SHP77 treated with DMSO at 0.1 percent for 48 hours (cell line): ENCODE data around the gene DAB2.

Source experiments
- DNase-seq: peaks from one replicate; lab custom pipeline; 2025; lab: John Stamatoyannopoulos, UW

The DAB2 gene

DNA sequence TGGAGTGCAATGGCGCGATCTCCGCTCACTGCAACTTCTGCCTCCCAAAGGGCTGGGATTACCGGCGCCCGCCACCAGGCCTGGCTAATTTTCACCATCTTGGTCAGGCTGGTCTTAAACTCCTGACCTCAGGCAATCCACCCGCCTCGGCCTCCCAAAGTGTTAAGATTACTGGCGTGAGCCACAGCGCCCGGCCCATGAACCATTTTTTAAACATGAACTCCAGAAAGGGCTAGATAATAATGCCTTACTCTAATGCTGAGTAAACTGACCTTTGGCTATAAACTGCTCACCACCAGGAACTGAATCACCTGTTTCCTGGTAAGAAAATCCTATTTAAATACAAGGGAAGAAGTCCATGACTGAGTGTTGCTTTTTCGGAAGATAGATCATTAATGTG is 23.2 kb upstream of the DAB2 start:
- DNase-seq, result no peak

DNA sequence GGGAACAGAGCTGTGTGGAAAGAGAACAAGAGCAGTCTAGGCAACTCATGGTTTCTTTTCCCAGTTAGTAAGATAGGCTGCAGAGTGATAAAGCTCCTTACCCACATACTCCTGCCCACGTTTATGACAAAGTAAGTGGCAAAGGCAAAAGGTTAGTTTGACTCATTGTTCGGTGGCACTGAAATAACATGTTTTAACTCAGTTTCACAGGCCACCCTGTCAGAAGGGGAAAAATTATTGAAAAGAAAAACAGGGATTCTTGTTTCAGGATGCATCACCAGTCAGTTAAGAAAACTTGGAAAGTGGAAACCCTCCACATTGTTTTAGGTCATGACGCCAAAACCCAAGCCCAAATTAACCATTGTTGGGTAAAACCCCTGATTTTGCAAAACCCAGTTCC is 22.3 kb upstream of the DAB2 start:
- DNase-seq, result no peak

DNA sequence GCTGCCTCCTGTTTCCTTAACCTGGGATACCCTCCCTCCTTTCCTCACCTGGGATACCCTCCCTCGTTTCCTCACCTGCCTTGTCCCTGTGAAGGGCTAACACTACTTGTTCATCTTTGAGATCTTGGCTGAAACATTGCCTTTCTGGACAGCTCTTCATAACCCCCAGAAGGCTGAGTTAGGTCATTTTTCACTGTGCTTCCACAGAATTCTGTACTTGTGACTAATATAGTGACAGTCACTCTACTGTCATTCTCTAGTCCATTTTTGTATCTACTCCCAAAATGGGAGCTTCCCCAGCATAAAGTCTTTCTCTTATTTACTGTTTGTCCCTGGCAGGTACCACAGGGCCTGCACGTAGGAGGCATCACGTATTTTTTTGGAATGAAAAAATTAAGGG is 21.5 kb upstream of the DAB2 start:
- no peak for DNase-seq

DNA sequence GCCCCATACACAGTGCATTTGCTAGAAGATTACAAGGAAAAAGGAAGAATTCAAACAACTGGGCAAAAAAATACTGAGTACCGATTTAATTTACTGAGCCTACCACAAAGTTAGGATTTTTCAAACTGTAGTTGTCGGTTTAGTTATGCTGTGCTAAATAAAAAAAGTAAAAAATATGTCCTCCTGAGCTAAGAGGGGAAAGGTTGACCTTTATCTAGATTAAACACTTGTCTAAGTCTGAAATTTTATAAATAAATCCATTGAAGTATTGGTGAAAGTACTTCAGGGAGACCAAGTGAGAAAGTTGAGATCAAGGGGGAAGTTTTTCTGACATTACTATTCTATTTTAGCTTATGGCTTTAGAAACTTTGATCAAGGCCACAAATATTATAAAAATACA is 19.1 kb upstream of the DAB2 start:
- DNase-seq, result no peak

GRCh38 chr5:39442991-39443390 is 18.2 kb upstream of the DAB2 start:
- no peak for DNase-seq

- DNase-seq, result no peak
Measured at GRCh38 chr5:39441838-39442237, 17.1 kb upstream of the DAB2 start.

DNA sequence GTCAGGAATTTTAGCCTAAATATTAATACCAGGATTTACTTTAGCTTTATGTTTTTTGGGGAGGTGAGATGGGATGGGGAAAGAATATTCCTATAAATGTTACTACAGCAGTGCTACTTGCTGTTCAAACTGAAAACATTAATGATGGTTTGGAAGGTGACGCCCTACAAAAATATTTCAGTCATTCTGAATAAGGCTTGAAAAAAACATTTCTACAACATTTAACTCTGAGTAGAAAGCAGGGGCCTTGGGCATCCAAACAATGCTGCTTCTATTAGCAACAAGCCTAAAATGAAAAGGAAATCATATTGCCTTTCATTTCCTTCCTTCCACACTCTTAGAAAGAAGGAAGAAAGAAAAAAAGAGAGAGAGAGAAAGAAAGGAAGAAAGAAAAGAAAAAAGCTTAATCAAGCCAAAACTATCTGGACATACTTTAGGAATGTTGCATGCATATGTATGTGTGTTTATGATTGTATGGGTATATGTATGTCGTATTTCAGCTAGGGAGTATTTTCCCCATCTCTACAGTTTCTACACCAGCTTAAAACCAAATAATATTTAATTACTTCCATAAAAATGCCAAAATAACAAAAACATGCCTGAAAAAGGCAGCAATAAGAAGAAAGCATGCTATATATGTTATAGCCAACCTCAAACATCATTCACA is 16.3 kb upstream of the DAB2 start:
- DNase-seq, result no peak

GRCh38 chr5:39440192-39440957 is 15.6 kb upstream of the DAB2 start:
- no peak for DNase-seq

DNA sequence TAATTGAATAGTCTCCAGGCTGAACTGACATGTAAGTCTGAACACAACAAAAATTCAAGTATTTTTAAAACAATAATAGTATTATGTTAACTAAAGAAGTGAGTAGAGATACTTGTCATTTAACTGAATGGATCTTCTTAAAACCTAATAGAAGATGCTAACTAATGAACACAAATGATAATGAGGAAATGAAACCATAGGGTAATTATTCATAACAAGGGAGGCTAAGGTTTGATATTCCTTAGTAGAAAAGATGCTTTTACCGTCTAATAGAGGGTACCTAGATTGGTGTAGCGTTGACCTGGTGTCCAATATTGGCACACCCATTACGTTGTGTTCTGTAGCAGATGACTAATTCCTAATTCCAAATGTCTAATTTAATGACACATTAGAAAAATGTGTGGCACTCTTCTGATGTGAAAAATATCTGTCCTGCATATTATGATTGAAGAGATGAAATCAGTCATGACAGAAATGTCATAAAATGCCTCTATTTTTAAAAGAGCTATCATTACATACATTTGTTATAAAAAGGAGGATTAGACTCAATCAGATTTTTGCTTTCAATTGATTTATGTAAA is 14.9 kb upstream of the DAB2 start:
- DNase-seq, result no peak

- no peak for DNase-seq
Measured at GRCh38 chr5:39437467-39437866, 12.7 kb upstream of the DAB2 start.

- DNase-seq, result no peak
Measured at GRCh38 chr5:39433848-39434247, 9.1 kb upstream of the DAB2 start.

DNA sequence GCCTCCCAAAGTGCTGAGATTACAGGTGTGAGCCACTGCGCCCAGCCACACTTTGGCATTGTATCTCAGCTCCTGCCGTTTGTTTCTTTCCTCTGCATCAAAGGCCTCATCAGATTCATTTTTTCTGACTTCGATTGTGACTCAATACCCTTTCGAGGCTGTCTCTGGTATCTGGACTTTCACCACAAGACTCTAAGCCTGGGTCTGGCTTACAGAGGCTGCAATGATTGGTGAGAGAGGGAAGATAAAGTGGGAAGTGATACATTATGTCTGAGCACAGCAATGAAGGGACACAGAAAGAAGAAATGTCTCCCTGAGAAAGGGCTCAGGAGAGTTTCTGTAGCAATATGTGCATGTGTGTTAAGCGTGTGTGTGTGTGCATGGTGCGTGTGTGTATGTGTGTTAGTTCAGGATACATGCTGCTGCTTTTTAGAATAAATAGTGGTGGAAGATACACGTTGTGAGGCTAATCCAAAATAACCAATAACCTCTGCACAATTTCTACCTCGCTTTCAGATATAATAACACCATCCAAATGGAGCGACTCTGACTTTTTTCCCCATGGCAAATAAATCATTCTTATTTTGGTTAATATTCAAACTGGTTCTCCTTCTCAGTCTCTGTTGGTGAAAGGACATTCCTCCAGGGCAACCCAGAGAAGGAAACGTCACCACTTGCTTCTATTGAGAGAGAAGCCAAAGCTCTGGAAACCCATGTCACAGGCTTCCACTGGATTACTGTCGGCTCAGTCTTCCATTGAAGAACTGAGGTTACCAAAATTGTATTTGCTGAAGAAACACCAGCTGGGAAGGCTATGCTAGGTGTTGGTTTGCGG is 8.1 kb upstream of the DAB2 start:
- no peak for DNase-seq

DNA sequence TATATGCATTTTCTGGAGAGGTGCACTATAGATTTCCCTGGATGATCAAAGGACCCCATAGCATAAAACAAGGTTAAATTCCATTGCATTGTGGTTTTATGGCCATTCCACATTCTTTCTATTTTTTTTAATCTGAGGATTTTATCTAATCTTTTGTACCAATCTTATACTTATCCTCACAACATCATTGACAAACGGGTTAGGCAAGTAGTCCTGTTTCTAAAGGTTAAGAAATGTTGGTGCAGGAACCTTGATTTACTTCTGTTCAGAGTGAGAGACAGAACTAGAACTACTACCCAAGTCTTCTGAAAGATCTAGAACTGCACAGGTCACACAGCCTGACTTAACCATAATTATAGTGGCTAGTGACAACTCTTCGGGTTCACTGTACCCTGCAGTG is 5.7 kb upstream of the DAB2 start:
- no peak for DNase-seq

- no peak for DNase-seq
Measured at GRCh38 chr5:39428640-39429039, 3.9 kb upstream of the DAB2 start.

DNA sequence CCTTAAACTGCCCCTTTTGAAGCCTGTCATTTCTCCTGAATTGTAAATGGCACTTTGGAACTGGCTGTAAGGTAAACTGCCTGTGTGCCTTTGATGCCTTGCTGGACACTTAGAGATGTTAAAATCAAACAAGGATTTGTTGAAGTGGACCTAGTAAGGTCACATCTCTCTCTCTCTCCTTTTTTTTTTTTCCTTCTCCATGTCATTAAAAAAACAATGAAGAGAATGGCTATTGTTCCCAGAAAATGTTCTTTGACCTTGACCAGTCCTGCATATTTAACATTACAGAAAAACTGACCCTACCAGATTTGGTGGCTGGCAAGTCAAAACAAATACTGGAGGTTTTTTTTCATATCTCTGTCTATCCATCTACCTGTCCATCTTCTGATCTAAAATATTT is 2.9 kb upstream of the DAB2 start:
- DNase-seq, result no peak

DNA sequence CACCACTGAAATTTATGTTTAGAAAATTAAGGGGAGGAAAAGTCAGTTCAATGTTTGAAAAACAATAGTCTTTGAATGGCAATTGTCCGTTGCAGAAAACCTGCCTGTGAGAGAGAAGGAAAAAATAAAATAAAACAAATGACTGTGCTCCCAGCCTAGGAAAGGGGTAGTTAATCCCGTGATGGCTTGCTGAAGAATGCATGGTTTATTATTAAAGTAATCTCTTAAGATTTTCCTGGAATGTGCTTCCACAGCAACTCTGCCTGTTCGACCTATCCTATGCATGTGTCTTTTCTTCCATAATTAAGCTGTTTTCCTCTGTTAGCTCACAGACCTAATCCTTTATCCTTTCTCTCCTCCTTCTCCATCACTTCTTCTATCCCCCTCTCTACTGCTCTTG is 2.4 kb upstream of the DAB2 start:
- DNase-seq, result peak; percentile 40

- DNase-seq, result peak; percentile 41
Measured at GRCh38 chr5:39426746-39427105, 1.9 kb upstream of the DAB2 start.

DNA sequence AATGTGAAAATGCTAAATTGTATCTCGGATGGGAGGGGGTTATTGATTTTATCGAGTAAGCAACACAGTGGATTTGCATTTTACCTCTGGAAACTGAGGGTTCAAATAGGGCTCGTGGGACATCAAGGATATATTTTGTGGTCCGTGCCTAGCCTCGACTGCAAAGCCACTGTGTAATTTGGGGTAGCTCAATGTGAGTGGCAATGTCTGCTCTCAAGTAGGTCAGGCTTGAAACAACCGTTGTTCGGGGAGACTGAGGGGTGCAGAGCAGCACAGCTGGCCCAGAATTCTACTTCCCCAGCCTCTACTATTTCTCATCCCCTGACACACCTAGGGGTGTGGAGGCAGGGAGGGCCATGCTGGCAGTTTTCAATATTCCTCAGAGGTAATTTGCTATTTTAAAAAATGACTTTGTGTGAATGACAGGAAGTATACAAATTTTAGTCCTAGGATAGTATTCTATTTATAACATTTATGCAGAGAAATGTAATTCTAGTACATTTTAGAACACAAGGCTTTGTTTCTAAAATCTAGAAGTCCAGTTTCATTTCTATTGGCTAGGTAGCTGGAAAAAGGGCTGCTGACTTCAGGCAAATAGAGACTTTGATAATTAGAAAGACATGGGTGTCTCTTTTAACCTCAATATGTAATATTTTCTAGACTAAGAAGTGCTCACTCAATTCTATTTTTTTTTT is 1.4 kb upstream of the DAB2 start:
- DNase-seq, result peak; percentile 82

DNA sequence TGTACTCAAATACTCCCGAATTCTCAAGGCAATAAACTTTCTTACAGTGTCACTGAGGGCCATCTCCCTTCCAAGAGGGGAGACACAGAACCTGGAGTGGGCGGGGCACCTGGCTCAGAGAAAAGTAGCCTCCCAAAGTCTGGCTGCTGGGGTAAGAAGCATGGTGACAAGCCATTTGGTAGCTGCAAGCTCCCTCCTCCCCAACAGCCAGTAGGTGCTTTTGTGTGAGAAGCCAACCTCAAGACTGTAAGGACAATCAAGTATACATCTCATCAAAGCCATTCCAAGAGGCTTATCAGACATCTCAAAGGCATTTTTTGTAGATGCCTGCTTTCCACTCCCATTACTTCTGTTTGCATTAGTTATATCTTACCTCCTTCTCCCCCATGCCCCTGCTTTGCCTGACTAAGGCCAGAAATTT is 1.4 kb downstream of the DAB2 start:
- no peak for DNase-seq

- DNase-seq, result no peak
Measured at GRCh38 chr5:39422728-39423285, 2.0 kb downstream of the DAB2 start.

DNA sequence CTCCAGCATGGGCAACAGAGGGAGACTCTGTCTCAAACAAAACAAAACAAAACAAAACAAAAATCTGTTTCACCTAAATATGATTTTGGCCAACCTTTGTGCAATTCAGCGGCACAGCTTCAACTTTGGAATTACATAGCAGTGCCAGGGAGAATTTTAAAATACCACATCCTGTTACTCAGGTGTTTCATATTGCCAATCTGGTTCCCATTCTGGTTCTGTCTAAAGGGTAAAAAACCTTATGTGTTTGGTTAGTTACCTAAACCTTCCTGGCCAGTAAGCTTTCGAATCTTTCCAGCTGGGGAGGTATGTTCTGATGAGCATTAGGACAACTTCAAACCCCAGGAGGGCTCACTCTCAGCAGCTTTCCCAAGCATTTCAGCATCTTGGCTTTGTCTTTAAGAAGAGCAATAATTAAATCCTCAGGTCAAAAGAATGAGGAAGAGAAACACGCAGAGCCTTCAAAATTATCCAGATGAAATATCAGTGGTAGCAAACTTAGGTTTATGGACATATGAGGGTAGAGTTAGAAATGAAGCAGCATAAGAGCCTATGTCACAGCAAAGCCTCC is 2.7 kb downstream of the DAB2 start:
- DNase-seq, result no peak
